DOHH2 (cell line): ENCODE data around the gene VTI1A.

Source experiments
- H3F3A ChIP-seq: fragments of 200-600 bp; sonication (generic), shearing (Covaris generic); 2 replicates; pipeline ENCODE4 v1.6.0; 2016; ENCODE audit warnings: antibody characterized with exemption, mild to moderate bottlenecking; ENCODE audit not compliant: control insufficient read depth, insufficient read depth
- H3K27ac ChIP-seq: fragments of 200-600 bp; sonication (generic); 2 replicates; pipeline ENCODE4 v1.5.1; 2014; ENCODE audit warnings: low read depth, mild to moderate bottlenecking, low read length, moderate library complexity
- H3K27me3 ChIP-seq: fragments of 200-600 bp; sonication (generic); 2 replicates; pipeline ENCODE4 v1.6.1; 2014; ENCODE audit warnings: mild to moderate bottlenecking, low read length, mixed read lengths; ENCODE audit not compliant: control insufficient read depth
- H3K36me3 ChIP-seq: fragments of 200-600 bp; sonication (generic); 2 replicates; pipeline ENCODE4 v1.6.1; 2014; ENCODE audit warnings: mild to moderate bottlenecking, low read length, moderate library complexity, mixed read lengths; ENCODE audit not compliant: control insufficient read depth
- H3K4me1 ChIP-seq: fragments of 200-600 bp; sonication (generic); 2 replicates; pipeline ENCODE4 v1.6.1; 2014; ENCODE audit warnings: mild to moderate bottlenecking, low read length, mixed read lengths; ENCODE audit not compliant: control insufficient read depth
- H3K4me2 ChIP-seq: fragments of 200-600 bp; sonication (generic); 2 replicates; pipeline ENCODE4 v1.6.0; 2014; ENCODE audit warnings: mild to moderate bottlenecking, low read length, moderate library complexity
- H3K4me3 ChIP-seq: fragments of 200-600 bp; sonication (generic); 2 replicates; pipeline ENCODE4 v1.5.1; 2014; ENCODE audit warnings: mild to moderate bottlenecking, low read length, mixed read lengths
- H3K79me2 ChIP-seq: fragments of 200-600 bp; sonication (generic); 2 replicates; pipeline ENCODE4 v1.6.1; 2014; ENCODE audit warnings: mild to moderate bottlenecking, low read length, mixed read lengths; ENCODE audit not compliant: control insufficient read depth
- H3K9me2 ChIP-seq: fragments of 200-600 bp; sonication (generic); replicated peaks from 2 replicates; pipeline ENCODE4 v1.6.1; 2014; ENCODE audit warnings: mild to moderate bottlenecking, low read length, mixed read lengths; ENCODE audit not compliant: control insufficient read depth
- H3K9me3 ChIP-seq: fragments of 200-600 bp; sonication (generic); 2 replicates; pipeline ENCODE4 v1.6.1; 2014; ENCODE audit warnings: antibody characterized with exemption, low read length, mixed read lengths; ENCODE audit not compliant: control insufficient read depth, insufficient read depth
- H4K20me1 ChIP-seq: fragments of 200-600 bp; sonication (generic); 2 replicates; pipeline ENCODE4 v1.6.0; 2014; ENCODE audit warnings: low read depth, mild to moderate bottlenecking, antibody characterized with exemption, low read length, moderate library complexity; ENCODE audit not compliant: control insufficient read depth, insufficient read depth
- EZH2phosphoT487 ChIP-seq: fragments of 200-600 bp; sonication (generic); IDR thresholded peaks from 2 replicates; pipeline ENCODE4 v1.6.1; 2017; ENCODE audit warnings: borderline replicate concordance, mild to moderate bottlenecking, antibody characterized with exemption, low read length, moderate library complexity, mixed read lengths
- TF ChIP-seq, protein P1 (sequence below): fragments of 200-600 bp; sonication (generic); IDR thresholded peaks from one replicate; pipeline ENCODE4 v1.5.1; 2014; ENCODE audit warnings: antibody characterized with exemption, mild to moderate bottlenecking, low read depth, low read length; ENCODE audit not compliant: poor library complexity, severe bottlenecking

The VTI1A gene

DNA sequence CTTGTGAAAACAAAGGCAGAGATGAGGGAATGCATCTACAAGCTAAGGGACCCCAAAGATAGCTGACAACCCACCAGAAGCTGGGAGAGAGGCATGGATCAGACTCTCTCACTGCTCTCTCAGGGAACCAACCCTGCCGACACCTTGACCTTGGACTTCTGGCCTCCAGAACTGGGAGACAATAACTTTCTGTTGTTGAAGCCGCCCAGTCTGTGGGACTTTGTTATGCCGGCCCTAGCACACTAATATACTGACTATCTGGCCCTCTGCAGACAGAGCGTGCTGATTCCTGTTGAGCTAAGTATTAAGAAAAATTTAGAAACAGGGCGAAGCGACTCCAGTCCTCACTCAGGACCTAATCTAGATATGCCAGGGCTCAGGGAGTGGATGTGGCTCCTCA lies 358.7 kb downstream of the VTI1A start:
- Histone ChIP-seq H3K4me2 (no peak overlapping the region), H4K20me1 (no peaks in the 10 kb centered on the region), H3K4me1 (no peaks in the 10 kb centered on the region), H3K27me3 (no peaks in the 10 kb centered on the region), H3K27ac (no peak overlapping the region), H3K4me3 (no peak overlapping the region), H3K79me2 (no peaks in the 10 kb centered on the region), H3K36me3 (no peaks in the 10 kb centered on the region), H3K9me2 (no peaks in the 10 kb centered on the region), H3F3A (no peaks in the 10 kb centered on the region), H3K9me3 (no peaks in the 10 kb centered on the region)
- TF ChIP-seq, protein P1, sequence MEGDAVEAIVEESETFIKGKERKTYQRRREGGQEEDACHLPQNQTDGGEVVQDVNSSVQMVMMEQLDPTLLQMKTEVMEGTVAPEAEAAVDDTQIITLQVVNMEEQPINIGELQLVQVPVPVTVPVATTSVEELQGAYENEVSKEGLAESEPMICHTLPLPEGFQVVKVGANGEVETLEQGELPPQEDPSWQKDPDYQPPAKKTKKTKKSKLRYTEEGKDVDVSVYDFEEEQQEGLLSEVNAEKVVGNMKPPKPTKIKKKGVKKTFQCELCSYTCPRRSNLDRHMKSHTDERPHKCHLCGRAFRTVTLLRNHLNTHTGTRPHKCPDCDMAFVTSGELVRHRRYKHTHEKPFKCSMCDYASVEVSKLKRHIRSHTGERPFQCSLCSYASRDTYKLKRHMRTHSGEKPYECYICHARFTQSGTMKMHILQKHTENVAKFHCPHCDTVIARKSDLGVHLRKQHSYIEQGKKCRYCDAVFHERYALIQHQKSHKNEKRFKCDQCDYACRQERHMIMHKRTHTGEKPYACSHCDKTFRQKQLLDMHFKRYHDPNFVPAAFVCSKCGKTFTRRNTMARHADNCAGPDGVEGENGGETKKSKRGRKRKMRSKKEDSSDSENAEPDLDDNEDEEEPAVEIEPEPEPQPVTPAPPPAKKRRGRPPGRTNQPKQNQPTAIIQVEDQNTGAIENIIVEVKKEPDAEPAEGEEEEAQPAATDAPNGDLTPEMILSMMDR: no peak
- TF ChIP-seq EZH2phosphoT487: no peak

GRCh38 chr10:112807013-112807412 lies 360.0 kb downstream of the VTI1A start:
- Histone ChIP-seq H3K4me3 (no peak overlapping the region), H3F3A (no peaks in the 10 kb centered on the region), H3K27me3 (no peaks in the 10 kb centered on the region), H3K27ac (no peak overlapping the region), H4K20me1 (no peaks in the 10 kb centered on the region), H3K9me3 (no peaks in the 10 kb centered on the region), H3K9me2 (no peaks in the 10 kb centered on the region), H3K4me2 (no peak overlapping the region), H3K36me3 (no peaks in the 10 kb centered on the region), H3K4me1 (no peaks in the 10 kb centered on the region), H3K79me2 (no peaks in the 10 kb centered on the region)
- TF ChIP-seq, protein P1: no peak
- TF ChIP-seq EZH2phosphoT487: no peak

- no peaks in the 10 kb centered on the region for H4K20me1 ChIP-seq
- TF ChIP-seq, protein P1: no peak
- TF ChIP-seq EZH2phosphoT487: no peak
These were observed 362.7 kb downstream of the VTI1A start for GRCh38 chr10:112809736-112810135.

DNA sequence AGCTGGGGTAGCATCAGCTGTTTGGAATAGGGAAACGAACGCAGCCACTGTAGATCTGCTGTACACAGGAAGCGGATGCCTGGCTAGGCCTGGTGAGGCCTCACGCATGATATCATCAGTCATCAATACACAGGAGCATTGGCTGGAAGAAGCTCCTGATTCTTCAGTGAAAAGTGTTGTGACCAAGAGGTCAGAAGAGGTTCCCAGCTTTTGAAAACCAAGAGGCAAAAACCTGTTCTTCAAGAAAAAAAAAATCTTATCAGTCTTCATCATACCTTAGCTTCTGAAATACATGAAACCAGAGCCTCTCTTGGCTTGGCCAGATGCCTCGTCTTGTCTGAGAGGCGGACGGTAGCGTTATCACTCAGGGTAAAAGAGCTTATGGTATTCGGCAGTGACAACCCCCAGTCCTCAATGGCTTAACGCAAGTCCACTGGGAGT lies 363.7 kb downstream of the VTI1A start:
- Histone ChIP-seq H3K36me3 (no peaks in the 10 kb centered on the region), H3K79me2 (no peaks in the 10 kb centered on the region), H3K27me3 (no peaks in the 10 kb centered on the region), H3K4me3 (no peak overlapping the region), H3K4me1 (no peaks in the 10 kb centered on the region), H4K20me1 (no peaks in the 10 kb centered on the region), H3F3A (no peaks in the 10 kb centered on the region), H3K4me2 (no peak overlapping the region), H3K9me2 (no peaks in the 10 kb centered on the region), H3K9me3 (no peaks in the 10 kb centered on the region), H3K27ac (no peak overlapping the region)
- TF ChIP-seq, protein P1: no peak
- TF ChIP-seq EZH2phosphoT487: no peak

More at GRCh38 chr10:112809736-112810135, 362.7 kb downstream of the VTI1A start:
- Histone ChIP-seq H3K27ac (no peak overlapping the region), H3K9me2 (no peaks in the 10 kb centered on the region), H3K9me3 (no peaks in the 10 kb centered on the region), H3K4me3 (no peak overlapping the region), H3K4me1 (no peaks in the 10 kb centered on the region), H3K4me2 (no peak overlapping the region), H3K36me3 (no peaks in the 10 kb centered on the region), H3K79me2 (no peaks in the 10 kb centered on the region), H3F3A (no peaks in the 10 kb centered on the region), H3K27me3 (no peaks in the 10 kb centered on the region)
